H1 (cell line): ENCODE measurements around the gene TBCD. TPM values are rescaled to one million over a fixed set of nuclear protein-coding genes. Genes with fewer than 3 reads are reported as not detected.

ENCODE experiments used
- CTCF ChIA-PET: fragments of 300-600 bp; sonication (Branson Sonifier 250); formaldehyde crosslinking; loops from one replicate; lab custom pipeline; 2021; ENCODE audit not compliant: partially characterized antibody; lab: Charles Lee
- POLR2A ChIA-PET: fragments of 300-600 bp; sonication (Branson Sonifier 250); formaldehyde crosslinking; loops from one replicate; lab custom pipeline; 2021; ENCODE audit warnings: inconsistent platforms; ENCODE audit not compliant: partially characterized antibody; lab: Charles Lee
- DNase-seq, 2 experiments: peaks; one replicate each; pipeline versions ENCODE4 v3.0.0 to v3.0.0-alpha.2; 2010 to 2022; ENCODE audit warnings: low spot score in 2 of 2, low read depth in 1 of 2, mixed read lengths in 1 of 2
- FAIRE-seq: peaks from 2 replicates; lab custom pipeline; 2011; peaks lifted over from hg19 to GRCh38; lab: Jason Lieb, UNC
- H2AFZ ChIP-seq: 2 replicates; pipeline ENCODE4 v1.8.1; 2012; ENCODE audit warnings: low read length, inconsistent platforms
- H2AK5ac ChIP-seq: 2 replicates; pipeline ENCODE4 v1.6.1; 2013; ENCODE audit warnings: low read depth, low read length
- H2BK120ac ChIP-seq: replicated peaks from 2 replicates; pipeline ENCODE3; 2013; ENCODE audit warnings: low read depth, low read length, inconsistent platforms
- H2BK12ac ChIP-seq: 2 replicates; pipeline ENCODE4 v1.6.1; 2013; ENCODE audit warnings: low read depth, low read length
- H2BK15ac ChIP-seq: 2 replicates; pipeline ENCODE4 v1.6.1; 2013; ENCODE audit warnings: low read length
- H2BK20ac ChIP-seq: 2 replicates; pipeline ENCODE4 v1.6.1; 2013; ENCODE audit warnings: low read length
- H2BK5ac ChIP-seq: 2 replicates; pipeline ENCODE4 v1.6.1; 2013; ENCODE audit warnings: low read depth, low read length
- H3K14ac ChIP-seq: 2 replicates; pipeline ENCODE4 v1.6.1; 2013; ENCODE audit warnings: inconsistent platforms; ENCODE audit not compliant: insufficient read length
- H3K18ac ChIP-seq: 2 replicates; pipeline ENCODE4 v1.6.1; 2013; ENCODE audit warnings: low read length; ENCODE audit errors: extremely low read depth
- H3K23ac ChIP-seq: 2 replicates; pipeline ENCODE4 v1.6.1; 2013; ENCODE audit warnings: inconsistent platforms; ENCODE audit not compliant: insufficient read length
- H3K23me2 ChIP-seq: 2 replicates; pipeline ENCODE4 v1.6.1; 2013; ENCODE audit warnings: low read depth, low read length
- H3K27ac ChIP-seq: 2 replicates; pipeline ENCODE4 v1.6.1; 2011; ENCODE audit warnings: low read depth, low read length, inconsistent platforms
- H3K27me3 ChIP-seq, 4 experiments: replicated peaks in 1 of 4; 1 replicate in 1 of 4; 2 replicates in 3 of 4; pipeline versions ENCODE4 v1.6.1 to v1.8.1; 2011 to 2013; ENCODE audit warnings: low read length in 3 of 4, mild to moderate bottlenecking in 3 of 4, inconsistent platforms in 2 of 4, mixed read lengths in 2 of 4, moderate library complexity in 1 of 4; ENCODE audit not compliant: control insufficient read depth in 3 of 4, insufficient read depth in 3 of 4; ENCODE audit errors: extremely low read depth in 1 of 4
- H3K36me3 ChIP-seq, 4 experiments: 2 replicates each; pipeline versions ENCODE4 v1.6.1 to v1.8.1; 2011 to 2013; ENCODE audit warnings: mild to moderate bottlenecking in 4 of 4, low read length in 3 of 4, moderate library complexity in 2 of 4, control low read depth in 1 of 4, inconsistent platforms in 1 of 4; ENCODE audit not compliant: insufficient read depth in 4 of 4, control insufficient read depth in 2 of 4
- H3K4ac ChIP-seq: replicated peaks from 2 replicates; pipeline ENCODE3; 2013; ENCODE audit warnings: low read length, low read depth, mixed read lengths, inconsistent platforms; ENCODE audit not compliant: insufficient read length
- H3K4me1 ChIP-seq, 4 experiments: replicated peaks in 1 of 4; 1 replicate in 1 of 4; 2 replicates in 3 of 4; pipeline versions ENCODE4 v1.6.1 to v1.8.1; 2011 to 2013; ENCODE audit warnings: low read length in 3 of 4, inconsistent platforms in 2 of 4, mixed read lengths in 1 of 4; ENCODE audit not compliant: insufficient read depth in 4 of 4, control insufficient read depth in 3 of 4
- H3K4me2 ChIP-seq, 2 experiments: 2 replicates each; pipeline versions ENCODE4 v1.6.1 to v1.8.1; 2011 to 2013; ENCODE audit warnings: low read depth in 2 of 2, low read length in 2 of 2, control low read depth in 1 of 2, inconsistent platforms in 1 of 2, mild to moderate bottlenecking in 1 of 2; ENCODE audit not compliant: insufficient read depth in 1 of 2
- H3K4me3 ChIP-seq, 4 experiments: fragments of 200-600, 300-600 bp in 1 of 4; sonication (generic), shearing (Covaris generic), sonication (Bioruptor Twin) in 1 of 4; 2 replicates each; pipeline versions ENCODE4 v1.5.1 to v1.8.1; 2011 to 2016; ENCODE audit warnings: low read length in 4 of 4, low read depth in 3 of 4, control low read depth in 2 of 4, inconsistent platforms in 2 of 4, mild to moderate bottlenecking in 2 of 4, mixed read lengths in 1 of 4, moderate library complexity in 1 of 4; ENCODE audit not compliant: insufficient read depth in 2 of 4; ENCODE audit errors: extremely low read depth in 1 of 4
- H3K56ac ChIP-seq: replicated peaks from 2 replicates; pipeline ENCODE3; 2013; ENCODE audit warnings: low read depth, mild to moderate bottlenecking, mixed read lengths, low read length, inconsistent platforms; ENCODE audit not compliant: insufficient read length
- H3K79me1 ChIP-seq: 2 replicates; pipeline ENCODE4 v1.6.1; 2013; ENCODE audit warnings: low read depth, low read length, control low read depth
- H3K79me2 ChIP-seq, 2 experiments: 2 replicates each; pipeline versions ENCODE4 v1.6.1 to v1.8.1; 2012 to 2013; ENCODE audit warnings: low read length in 2 of 2, mild to moderate bottlenecking in 2 of 2, inconsistent platforms in 1 of 2; ENCODE audit not compliant: insufficient read depth in 2 of 2, control insufficient read depth in 1 of 2
- H3K9ac ChIP-seq, 4 experiments: replicated peaks in 1 of 4; 1 replicate in 1 of 4; 2 replicates in 3 of 4; pipeline versions ENCODE4 v1.6.1 to v1.8.1; 2011 to 2013; ENCODE audit warnings: low read depth in 3 of 4, low read length in 3 of 4, control low read depth in 2 of 4, mild to moderate bottlenecking in 2 of 4, moderate library complexity in 2 of 4, inconsistent platforms in 1 of 4; ENCODE audit errors: extremely low read depth in 1 of 4
- H3K9me3 ChIP-seq, 2 experiments: 2 replicates each; pipeline versions ENCODE4 v1.6.1 to v1.8.1; 2012 to 2013; ENCODE audit warnings: mild to moderate bottlenecking in 2 of 2, moderate library complexity in 2 of 2, control low read depth in 1 of 2, inconsistent platforms in 1 of 2, low read depth in 1 of 2, low read length in 1 of 2, mixed read lengths in 1 of 2; ENCODE audit not compliant: insufficient read depth in 2 of 2
- H4K20me1 ChIP-seq, 2 experiments: replicated peaks in 1 of 2; 2 replicates each; pipeline versions ENCODE3 to v1.8.1; 2011 to 2013; ENCODE audit warnings: inconsistent platforms in 2 of 2, low read length in 2 of 2, mild to moderate bottlenecking in 1 of 2; ENCODE audit not compliant: insufficient read depth in 2 of 2, control insufficient read depth in 1 of 2
- H4K5ac ChIP-seq: 2 replicates; pipeline ENCODE4 v1.6.1; 2013; ENCODE audit warnings: low read length, low read depth, mixed read lengths, inconsistent platforms; ENCODE audit not compliant: insufficient read length
- H4K8ac ChIP-seq: 2 replicates; pipeline ENCODE4 v1.8.0; 2013; ENCODE audit warnings: mild to moderate bottlenecking, moderate library complexity, low read length, inconsistent platforms; ENCODE audit not compliant: insufficient read depth; ENCODE audit errors: extremely low read depth
- H4K91ac ChIP-seq: replicated peaks from 2 replicates; pipeline ENCODE3; 2013; ENCODE audit warnings: low read length, mixed read lengths, inconsistent platforms; ENCODE audit not compliant: insufficient read length
- BCL11A ChIP-seq, 2 experiments: IDR thresholded peaks; one replicate each; pipeline ENCODE4 v1.6.1; 2011; ENCODE audit warnings: low read depth in 2 of 2, low read length in 2 of 2, mild to moderate bottlenecking in 2 of 2
- CBX8 ChIP-seq: fragments of 300-800, 300-1000 bp; sonication (generic); IDR thresholded peaks from 2 replicates; pipeline ENCODE4 v1.7.1; 2016; ENCODE audit warnings: low read depth, low read length, borderline replicate concordance
- CTBP2 ChIP-seq: IDR thresholded peaks from 2 replicates; pipeline ENCODE4 v1.7.0; 2011; ENCODE audit warnings: borderline replicate concordance, mild to moderate bottlenecking, moderate library complexity, mixed read lengths, low read length; ENCODE audit not compliant: insufficient read depth, insufficient read length
- FOSL1 ChIP-seq: IDR thresholded peaks from 2 replicates; pipeline ENCODE4 v1.6.1; 2011; ENCODE audit warnings: mild to moderate bottlenecking, low read depth, low read length, moderate library complexity; ENCODE audit not compliant: insufficient read depth
- HDAC6 ChIP-seq: IDR thresholded peaks from one replicate; pipeline ENCODE4 v1.7.1; 2012; ENCODE audit warnings: low read depth, mild to moderate bottlenecking, inconsistent platforms, low read length, moderate library complexity
- RXRA ChIP-seq: IDR thresholded peaks from 2 replicates; pipeline ENCODE4 v1.6.1; 2011; ENCODE audit warnings: low read depth, mild to moderate bottlenecking, low read length, moderate library complexity; ENCODE audit not compliant: insufficient read depth
- SP4 ChIP-seq: IDR thresholded peaks from 2 replicates; pipeline ENCODE4 v1.6.1; 2012; ENCODE audit warnings: low read length, inconsistent platforms
- ZNF274 ChIP-seq: IDR thresholded peaks from 2 replicates; pipeline ENCODE4 v1.7.0; 2012; ENCODE audit warnings: low read length, borderline replicate concordance; ENCODE audit errors: extremely low read depth
- WGBS, 2 experiments: shearing (Covaris generic) in 1 of 2; methylation state at CpG; one replicate each; pipeline versions ENCODE4 v1.1.6 to v1.1.7; 2013 to 2015; ENCODE audit warnings: low lambda C conversion rate in 2 of 2, mixed read lengths in 2 of 2, inconsistent platforms in 1 of 2, low coverage in 1 of 2, missing lambda C conversion rate in 1 of 2; ENCODE audit not compliant: insufficient replicate concordance in 2 of 2, insufficient coverage in 1 of 2, insufficient read length in 1 of 2; ENCODE audit errors: extremely low coverage in 1 of 2, missing lambda C conversion rate in 1 of 2; 5-methylcytosine and 5-hydroxymethylcytosine counted together
- polyA plus RNA-seq, 7 experiments: library from polyadenylated mRNA; depleted of rRNA in 3 of 7; stranded (reverse) in 5 of 7; unstranded in 2 of 7; fragments of >200 nt in 5 of 7; fragments of 200-250 nt in 2 of 7; gene quantifications; 1 replicate in 5 of 7; 2 replicates in 1 of 7; 4 replicates in 1 of 7; pipeline versions ENCODE4 v1.2.1 to v1.2.3, GENCODE V29; 2011 to 2013; ENCODE audit warnings: missing spikeins in 2 of 7, mixed read lengths in 2 of 7
- total RNA-seq: library from RNA; stranded (reverse); fragmentation: NEBNext Ultra II Directional; extraction: Animal tissue kit (Norgen Biotek cat#: 25700); gene quantifications from 2 replicates; pipeline ENCODE4 v1.2.1, GENCODE V29; 2021
- TF ChIP-seq, protein P1 (sequence below), 3 experiments: IDR thresholded peaks; 1 replicate in 2 of 3; 2 replicates in 1 of 3; pipeline versions ENCODE4 v1.5.1 to v1.6.1; 2011; ENCODE audit warnings: low read length in 3 of 3, mild to moderate bottlenecking in 3 of 3, inconsistent platforms in 2 of 3, low read depth in 1 of 3, moderate library complexity in 1 of 3; ENCODE audit not compliant: insufficient read depth in 1 of 3; ENCODE audit errors: control extremely low read depth in 1 of 3

TBCD gene
- total and polyA plus RNA-seq, 2 of the 8 experiments (the other 6 are each of a cell fraction or from before 2014, with no cell fraction given), result 118 to 162 TPM

DNA sequence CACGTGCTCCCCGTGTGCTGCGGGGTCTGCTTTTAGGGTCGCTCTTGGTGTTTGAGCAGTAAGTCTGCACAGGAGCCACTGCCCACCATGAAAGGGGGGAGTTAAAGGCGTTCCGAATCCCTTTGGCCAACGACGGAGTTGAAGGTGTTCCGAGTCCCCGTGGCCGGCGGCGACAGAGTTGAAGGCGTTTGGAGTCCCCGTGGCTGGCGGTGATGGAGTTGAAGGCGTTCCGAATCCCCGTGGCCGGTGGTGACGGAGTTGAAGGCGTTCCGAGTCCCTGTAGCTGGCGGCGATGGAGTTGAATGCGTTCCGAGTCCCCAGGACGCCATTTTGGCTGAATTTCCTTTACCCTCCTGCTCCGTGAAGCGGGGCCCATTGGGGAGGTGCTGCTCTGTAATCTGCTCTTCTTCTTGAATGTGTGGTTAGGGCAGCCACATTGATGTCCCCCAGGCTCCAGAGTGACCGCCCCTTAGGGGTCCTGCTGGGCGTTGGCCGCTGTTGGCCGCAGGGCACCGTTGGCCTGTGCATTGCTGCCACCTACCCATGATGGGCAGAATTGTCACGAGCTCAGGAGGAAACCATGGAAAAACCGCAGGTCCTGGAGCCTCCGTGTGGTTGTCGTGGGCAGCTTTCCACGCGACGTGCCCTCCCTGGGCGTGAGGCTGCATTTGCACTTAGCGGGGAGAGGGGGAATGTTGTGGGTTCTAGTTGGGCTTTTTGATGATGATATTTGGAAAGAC, 161.6 kb downstream of the TBCD start:
- H4K91ac ChIP-seq, result no peak overlapping the region
- H3K4me2 ChIP-seq, result no peak overlapping the region
- H3K4me1 ChIP-seq, result no peaks in the 10 kb centered on the region
- FAIRE-seq, result no peak
- no peak overlapping the region for H2AK5ac ChIP-seq
- H3K56ac ChIP-seq, result no peak overlapping the region
- H3K4ac ChIP-seq, result no peak overlapping the region
- H3K27me3 ChIP-seq, result no peaks in the 10 kb centered on the region
- H3K36me3 ChIP-seq, result peaks cover 0 to 11% (median 5%) of the 10 kb centered on the region in 4 experiments; a peak in 5 of 8 replicates
- H3K18ac ChIP-seq, result no peak overlapping the region
- H3K9ac ChIP-seq, result no peak overlapping the region
- H2BK5ac ChIP-seq, result no peak overlapping the region
- H2BK12ac ChIP-seq, result no peak overlapping the region
- CTCF ChIA-PET, result interaction anchor here (0.6 to 2.7 kb wide), 23 partner anchors 9 to 238 kb away, joined by 3 to 16 read pairs (median 4); no protein-coding TSS in a partner anchor
- no peak for DNase-seq
- H2BK20ac ChIP-seq, result no peak overlapping the region
- no peak overlapping the region for H3K4me3 ChIP-seq
- no peak overlapping the region for H3K27ac ChIP-seq
- peaks cover 5% of the 10 kb centered on the region; the same call in 1 of the 2 replicates for H3K79me1 ChIP-seq
- no peaks in the 10 kb centered on the region for H3K23me2 ChIP-seq
- POLR2A ChIA-PET, result no interaction called here
- 92% methylated on average over 37 of the region's 44 CpGs; no CpG with 5 or more reads in 1 of the 2 experiments for WGBS, 2 experiments
- H3K9me3 ChIP-seq, result no peaks in the 10 kb centered on the region; a peak in 1 of 4 replicates
- H3K23ac ChIP-seq, result no peak overlapping the region
- peaks cover 2 to 4% of the 10 kb centered on the region in 2 experiments for H4K20me1 ChIP-seq
- H3K14ac ChIP-seq, result no peak overlapping the region
- no peaks in the 10 kb centered on the region for H3K79me2 ChIP-seq
- H2BK120ac ChIP-seq, result no peak overlapping the region
- H2BK15ac ChIP-seq, result no peak overlapping the region
- no peak overlapping the region; the same call in 1 of the 2 replicates for H4K8ac ChIP-seq
- no peak overlapping the region for H4K5ac ChIP-seq
- H2AFZ ChIP-seq, result no peak overlapping the region
- no peak for TF ChIP-seq ZNF274
- no peak for TF ChIP-seq CBX8
- no peak for TF ChIP-seq HDAC6
- TF ChIP-seq BCL11A (IDR thresholded peaks at IDR 0.05; ENCODE audit: low read depth in 2 of 2, low read length in 2 of 2), result no peak
- no peak for TF ChIP-seq SP4
- TF ChIP-seq RXRA, result no peak
- no peak for TF ChIP-seq CTBP2
- TF ChIP-seq, protein P1, sequence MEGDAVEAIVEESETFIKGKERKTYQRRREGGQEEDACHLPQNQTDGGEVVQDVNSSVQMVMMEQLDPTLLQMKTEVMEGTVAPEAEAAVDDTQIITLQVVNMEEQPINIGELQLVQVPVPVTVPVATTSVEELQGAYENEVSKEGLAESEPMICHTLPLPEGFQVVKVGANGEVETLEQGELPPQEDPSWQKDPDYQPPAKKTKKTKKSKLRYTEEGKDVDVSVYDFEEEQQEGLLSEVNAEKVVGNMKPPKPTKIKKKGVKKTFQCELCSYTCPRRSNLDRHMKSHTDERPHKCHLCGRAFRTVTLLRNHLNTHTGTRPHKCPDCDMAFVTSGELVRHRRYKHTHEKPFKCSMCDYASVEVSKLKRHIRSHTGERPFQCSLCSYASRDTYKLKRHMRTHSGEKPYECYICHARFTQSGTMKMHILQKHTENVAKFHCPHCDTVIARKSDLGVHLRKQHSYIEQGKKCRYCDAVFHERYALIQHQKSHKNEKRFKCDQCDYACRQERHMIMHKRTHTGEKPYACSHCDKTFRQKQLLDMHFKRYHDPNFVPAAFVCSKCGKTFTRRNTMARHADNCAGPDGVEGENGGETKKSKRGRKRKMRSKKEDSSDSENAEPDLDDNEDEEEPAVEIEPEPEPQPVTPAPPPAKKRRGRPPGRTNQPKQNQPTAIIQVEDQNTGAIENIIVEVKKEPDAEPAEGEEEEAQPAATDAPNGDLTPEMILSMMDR (IDR thresholded peaks at IDR 0.05; ENCODE audit: control extremely low read depth in 1 of 3, insufficient read depth in 1 of 3, low read depth in 1 of 3, low read length in 3 of 3), result peak; percentile 48 to 66 (median 56)
- no peak for TF ChIP-seq FOSL1
